HG03139 (cell line): ENCODE data around the gene NEDD4.
"Not testable (repeated sequence)": the region's sequence is repeated elsewhere in the genome, so short reads cannot be mapped to it uniquely, and the experiment has no call there.

Source experiments
- ATAC-seq: cut with Tn5 transposase; IDR thresholded peaks from one replicate; pipeline ENCODE4 v1.9.1; 2021; ENCODE audit not compliant: unreplicated experiment

The NEDD4 gene

DNA sequence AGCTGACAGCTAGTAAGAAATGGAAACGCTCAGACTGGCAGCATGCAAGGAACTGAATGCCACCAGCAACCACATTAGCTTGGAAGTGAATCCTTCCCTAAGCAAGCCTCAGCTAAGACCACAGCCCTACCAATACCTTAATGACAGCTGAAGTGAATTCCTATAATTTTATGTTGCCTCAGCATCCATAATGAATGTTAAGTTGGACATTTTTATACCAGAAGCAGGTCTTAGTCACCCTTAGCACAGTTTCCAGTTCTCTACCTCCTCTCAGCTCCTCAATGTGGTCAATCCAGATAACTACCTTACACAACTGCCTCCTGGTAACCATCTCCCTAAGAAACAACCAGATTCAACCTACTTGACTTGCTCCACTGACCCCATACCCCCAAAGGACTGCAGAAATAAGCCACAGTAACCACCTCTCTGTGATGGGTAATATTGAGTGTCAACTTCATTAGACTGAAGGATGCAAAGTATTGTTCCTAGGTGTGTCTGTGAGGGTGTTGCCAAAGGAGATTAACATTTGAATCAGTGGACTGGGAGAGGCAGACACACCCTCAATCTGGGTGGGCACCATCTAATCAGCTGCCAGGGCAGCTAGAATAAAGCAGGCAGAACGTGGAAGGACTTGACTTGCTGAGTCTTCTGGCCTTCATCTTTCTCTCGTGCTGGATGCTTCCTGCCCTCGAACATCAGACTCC is 33.5 kb downstream of the NEDD4 start:
- no peak for ATAC-seq

DNA sequence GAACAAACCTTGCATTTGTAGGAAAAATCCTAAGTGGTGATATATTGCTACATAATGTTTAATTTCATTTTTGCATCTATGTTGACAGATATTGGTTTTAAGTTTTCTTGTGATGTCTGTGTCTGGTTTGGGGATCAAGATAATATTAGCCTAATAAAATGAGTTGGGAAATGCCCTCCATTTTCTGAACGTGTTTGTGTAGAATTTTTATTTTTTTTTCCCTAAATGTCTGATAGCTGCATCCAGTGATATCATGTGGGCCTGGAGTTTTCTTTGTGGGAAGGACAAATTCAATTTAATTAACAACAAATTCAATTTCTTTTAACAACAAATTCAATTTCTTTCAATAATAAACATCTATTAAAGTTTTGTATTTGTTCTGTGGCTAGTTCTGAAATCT is 35.1 kb downstream of the NEDD4 start:
- no peak for ATAC-seq

DNA sequence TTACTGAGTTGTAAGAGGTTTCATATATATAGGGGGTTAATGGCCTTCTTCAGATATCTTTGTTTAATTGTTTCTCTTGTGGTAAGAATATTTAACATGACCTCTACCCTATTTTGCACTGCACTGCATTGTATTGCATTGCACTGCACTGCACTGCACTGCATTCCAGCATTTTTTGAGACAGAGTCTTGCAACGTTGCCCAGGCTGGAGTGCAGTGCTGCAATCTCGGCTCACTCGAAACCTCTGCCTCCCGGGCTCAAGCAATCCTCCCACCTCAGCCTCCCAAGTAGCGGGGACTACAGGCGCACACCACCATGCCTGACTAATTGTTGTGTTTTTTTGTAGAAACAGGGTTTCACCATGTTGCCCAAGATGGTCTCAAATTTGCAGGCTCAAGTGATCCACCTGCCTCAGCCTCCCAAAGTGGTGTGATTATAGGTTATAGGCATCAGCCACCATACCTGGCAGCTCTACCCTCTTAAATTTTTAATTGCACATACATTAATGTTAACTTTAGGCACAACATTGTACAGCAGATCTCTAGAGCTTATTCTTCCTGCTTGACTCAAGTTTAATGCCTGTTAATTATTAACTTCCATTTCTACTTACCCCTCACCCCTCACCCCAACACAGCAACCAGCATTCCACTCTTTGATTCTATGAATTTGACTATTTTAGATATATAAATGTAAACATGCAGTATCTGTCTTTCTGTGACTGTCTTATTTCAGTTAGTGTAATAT is 38.4 kb downstream of the NEDD4 start:
- ATAC-seq = no peak

DNA sequence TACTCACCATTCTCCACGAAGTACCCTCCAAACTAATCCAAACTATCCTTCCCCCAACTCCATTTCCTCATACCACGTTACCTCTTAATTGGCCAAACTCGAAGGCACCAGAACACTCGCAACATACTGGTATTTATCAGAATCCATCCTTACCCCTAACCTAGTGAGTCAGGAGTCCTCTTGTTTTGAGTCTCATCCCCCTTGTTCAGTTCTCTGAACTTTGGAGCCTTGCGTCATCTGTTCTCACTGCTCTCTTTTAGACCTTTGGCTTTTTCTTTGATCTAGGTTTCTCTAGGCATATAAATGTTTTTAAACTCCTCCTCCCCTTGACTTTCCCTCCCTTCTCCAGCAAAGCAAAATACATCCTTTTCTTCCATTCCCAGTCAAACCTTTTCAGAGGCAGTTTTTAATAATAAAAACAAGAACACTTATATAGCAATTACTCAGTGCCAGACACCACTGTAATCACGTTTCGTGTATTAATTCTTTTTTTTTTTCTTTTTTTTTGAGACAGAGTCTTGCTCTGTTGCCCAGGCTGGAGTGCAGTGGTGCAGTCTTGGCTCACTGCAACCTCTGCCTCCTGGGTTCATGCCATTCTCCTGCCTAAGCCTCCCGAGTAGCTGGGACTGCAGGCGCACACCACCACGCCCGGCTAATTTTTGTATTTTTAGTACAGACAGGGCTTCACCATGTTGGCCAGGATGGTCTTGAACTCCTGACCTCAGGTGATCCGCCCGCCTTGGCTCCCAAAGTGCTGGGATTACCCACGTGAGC is 40.7 kb downstream of the NEDD4 start:
- not testable (repeated sequence) for ATAC-seq

DNA sequence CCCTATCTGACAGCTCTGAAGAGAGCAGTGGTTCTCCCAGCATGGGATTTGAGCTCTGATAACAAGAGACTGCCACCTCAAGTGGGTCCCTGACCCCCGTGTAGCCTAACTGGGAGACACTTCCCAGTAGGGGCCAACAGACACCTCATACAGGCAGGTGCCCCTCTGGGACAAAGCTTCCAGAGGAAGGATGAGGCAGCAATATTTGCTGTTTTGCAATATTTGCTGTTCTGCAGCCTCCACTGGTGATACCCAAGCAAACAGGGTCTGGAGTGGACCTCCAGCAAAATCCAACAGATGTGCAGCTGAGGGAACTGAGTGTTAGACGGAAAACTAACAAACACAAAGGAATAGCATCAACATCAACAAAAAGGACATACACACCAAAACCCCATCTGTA is 48.8 kb downstream of the NEDD4 start:
- ATAC-seq = not testable (repeated sequence)

DNA sequence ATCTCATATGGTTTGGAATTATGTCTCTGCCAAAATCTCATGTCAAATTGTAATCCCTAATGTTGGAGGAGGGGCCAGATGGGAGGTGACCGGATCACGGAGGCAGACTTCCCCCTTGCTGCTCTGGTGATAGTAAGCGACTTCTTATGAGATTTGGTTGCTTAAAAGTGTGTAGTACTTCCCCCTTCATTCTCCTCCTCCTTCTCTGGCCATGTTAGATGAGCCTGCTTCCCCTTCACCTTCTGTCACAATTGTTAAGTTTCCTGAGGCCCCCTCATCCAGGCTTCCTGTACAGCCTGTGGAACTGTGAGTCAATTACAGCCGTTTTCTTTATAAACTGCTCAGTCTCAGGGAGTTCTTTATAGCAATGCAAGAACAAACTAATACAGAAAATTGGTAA is 51.1 kb downstream of the NEDD4 start:
- ATAC-seq = no peak

DNA sequence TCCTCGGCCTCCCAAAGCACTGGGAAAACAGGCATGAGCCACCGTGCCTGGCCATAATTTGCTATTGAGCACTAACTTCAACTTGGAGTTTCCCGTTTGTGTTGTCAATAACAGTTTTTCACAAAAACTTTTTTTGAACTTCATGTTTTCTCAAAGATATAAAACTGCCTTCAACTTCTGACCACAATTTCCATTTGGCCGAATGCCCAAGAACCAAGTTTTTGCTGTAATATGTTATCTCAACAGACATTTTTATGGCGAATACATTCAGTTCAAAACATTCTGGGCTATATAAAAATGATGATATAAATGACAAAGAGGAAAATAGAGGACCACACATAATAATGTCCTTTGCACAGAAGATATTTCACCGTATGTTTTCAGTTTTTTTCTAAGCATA is 56.4 kb downstream of the NEDD4 start:
- no peak for ATAC-seq

DNA sequence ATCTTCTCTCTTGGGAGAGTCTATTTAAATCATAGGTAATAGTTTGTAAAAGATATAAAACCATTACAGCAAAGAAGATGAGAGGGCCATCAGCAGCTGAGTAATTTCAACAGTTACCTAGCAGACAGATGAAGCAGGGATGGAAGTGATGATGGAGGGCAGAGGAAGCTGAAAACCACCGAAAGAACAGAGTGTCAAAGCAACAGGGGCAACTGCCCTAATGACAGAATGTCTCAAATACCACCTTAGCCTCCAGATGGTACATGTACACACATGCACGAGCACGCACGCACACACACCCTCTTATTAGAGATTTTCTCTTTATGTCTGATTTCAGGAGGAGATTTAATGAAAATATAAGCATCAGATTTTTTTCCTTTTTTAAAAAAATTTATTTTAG is 64.5 kb downstream of the NEDD4 start:
- ATAC-seq = no peak

DNA sequence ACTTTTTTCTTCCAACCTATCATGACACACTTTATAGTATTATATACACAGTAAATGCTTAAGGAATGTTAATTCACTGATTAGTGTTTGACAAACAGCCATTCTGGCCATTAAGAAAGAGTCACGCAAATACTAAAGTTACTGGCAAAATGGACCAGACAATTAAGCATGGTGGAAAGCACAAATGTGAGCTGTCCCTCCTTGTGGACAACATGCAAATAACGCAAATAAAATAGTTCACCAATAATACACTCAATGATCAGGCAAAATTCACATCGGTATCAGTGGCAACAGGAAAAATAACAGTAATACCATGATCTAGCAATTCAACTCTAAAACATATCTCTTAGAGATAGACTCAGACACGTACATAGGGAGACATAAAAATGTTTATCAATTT is 71.7 kb downstream of the NEDD4 start:
- ATAC-seq = no peak

DNA sequence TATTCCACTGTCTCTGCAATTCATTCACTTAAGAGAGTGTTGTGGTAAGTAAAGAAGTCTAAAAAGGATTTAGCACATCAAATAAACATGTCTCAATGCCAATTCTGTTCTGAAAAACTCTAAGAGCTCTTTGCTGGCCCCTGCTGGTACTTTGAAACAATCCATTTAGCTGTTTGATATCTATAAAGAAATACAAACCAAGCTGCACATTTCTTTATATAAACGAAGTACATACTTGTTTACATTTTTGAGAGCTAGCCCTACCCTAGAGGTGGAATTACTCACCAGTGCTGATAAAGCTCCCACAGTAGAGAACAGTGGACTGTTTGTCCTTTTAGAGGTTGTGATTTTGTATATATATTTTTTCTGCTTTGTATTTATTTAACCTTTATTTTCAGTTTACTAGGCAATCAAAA is 75.5 kb downstream of the NEDD4 start:
- no peak for ATAC-seq

DNA sequence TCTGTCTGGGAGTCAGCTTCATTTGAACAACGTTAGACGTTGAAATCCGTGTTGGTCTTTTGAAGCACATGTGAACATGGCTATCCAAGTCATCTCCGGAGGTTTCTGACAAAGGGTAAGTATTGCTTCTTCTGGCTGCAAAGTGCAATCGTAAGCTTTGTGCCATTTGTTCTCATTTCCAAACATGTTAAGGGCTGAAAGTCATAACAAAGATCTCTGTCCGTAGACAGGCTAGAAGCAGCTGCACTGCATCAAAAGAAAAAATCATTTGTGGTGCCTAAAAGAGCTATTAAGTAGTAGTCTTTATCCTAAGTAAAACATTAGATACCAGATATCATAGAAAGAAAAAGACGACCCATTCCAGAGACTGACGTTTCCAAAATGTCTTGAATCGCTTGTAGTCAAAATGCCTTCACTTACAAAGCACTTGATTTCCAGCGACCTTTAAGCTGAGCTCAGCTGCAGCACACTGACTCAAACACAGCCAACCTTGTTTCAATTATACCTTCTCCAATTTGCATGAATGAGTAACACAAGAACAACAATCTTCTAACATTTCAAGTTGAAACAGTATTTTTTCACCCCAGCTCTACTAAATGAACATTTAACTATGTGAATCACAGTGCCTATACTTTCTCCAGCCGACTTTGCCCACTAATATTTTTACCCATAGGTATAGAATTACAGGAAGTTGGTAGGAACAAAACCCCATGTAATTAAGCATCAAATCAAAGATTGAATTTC is 76.6 kb downstream of the NEDD4 start:
- no peak for ATAC-seq

DNA sequence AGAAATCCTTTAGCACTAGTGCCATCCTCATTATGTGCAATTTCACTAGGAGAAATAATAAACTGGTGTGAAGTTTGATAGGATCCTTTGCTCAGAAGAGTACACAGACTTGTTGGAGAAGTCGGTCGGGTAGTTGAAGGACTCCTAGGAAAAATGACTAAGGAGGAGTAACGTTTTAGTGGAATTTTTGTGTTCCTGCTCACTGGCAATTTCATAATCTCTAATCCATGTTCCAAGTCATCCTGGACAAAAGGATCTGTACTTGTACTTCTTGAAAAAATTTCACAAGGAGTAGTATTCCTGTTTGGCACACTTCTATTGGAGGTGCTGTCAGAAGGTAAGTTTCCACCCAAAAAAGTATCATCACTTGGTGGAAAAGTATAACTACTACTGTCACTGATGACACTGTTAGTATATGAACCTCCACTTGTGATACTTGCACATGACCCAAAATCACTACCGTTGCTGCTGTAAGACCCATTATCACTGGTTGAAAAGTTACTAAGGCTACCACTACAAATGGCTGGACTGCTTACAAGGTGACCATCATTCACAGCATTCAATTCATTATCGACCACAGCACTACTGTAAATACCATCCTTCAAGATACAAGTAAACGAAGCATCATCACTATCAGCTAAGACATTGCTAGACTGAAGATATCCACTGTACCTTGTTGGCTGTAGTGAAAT is 77.4 kb downstream of the NEDD4 start:
- no peak for ATAC-seq

DNA sequence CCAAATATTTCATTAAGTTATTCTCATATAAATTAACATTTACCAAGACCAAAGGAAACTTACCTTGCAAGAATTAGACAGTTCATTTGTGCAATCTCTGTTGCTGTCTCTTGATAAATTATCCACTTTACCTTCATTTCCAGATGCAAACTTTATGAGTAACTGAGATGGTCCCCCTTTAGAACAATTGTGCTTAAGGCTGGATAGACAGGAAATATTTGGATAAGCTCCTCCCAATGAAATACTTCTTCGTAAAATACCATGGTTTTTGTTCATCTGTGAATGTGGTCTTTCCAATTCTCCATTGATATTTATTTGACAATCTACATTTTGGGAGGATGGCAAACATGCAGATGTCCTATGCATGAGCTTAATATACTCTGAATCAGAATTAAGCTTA is 78.2 kb downstream of the NEDD4 start:
- ATAC-seq = no peak

DNA sequence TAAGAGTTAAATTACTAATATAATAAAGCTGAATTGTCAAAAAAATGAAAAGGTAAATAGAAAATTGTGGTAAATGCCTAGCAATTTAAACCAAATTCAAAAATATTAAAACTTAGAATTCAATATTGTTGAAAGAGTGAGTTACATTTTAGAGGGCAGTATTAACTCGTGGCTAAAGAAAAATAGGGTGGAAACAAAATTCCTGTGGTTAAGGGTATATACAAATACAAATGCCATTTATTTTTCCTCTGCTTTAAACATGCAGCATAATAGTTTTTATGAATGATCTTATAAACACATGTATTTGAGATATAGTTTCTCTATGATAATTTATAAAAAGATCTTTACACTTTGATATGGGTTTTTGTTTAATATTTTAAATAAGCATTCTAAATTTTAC is 79.0 kb downstream of the NEDD4 start:
- no peak for ATAC-seq

DNA sequence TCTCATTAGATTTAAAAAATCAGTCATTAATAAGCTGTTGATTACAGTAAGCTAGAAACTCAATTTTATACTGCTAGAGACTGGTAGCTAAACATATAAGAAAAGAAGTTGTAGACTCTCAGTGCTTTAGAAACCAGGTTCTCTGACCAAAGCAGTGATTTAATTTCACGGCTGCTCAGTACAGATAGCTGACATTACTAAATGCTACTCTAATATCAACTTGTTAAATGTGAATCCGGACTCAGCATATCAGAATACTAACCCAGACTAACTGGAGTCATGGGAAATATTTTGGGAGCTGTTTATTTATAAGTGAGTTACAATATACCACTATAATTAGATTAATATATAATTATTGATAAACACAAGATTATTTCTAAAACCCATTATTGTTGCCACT is 80.4 kb downstream of the NEDD4 start:
- no peak for ATAC-seq

DNA sequence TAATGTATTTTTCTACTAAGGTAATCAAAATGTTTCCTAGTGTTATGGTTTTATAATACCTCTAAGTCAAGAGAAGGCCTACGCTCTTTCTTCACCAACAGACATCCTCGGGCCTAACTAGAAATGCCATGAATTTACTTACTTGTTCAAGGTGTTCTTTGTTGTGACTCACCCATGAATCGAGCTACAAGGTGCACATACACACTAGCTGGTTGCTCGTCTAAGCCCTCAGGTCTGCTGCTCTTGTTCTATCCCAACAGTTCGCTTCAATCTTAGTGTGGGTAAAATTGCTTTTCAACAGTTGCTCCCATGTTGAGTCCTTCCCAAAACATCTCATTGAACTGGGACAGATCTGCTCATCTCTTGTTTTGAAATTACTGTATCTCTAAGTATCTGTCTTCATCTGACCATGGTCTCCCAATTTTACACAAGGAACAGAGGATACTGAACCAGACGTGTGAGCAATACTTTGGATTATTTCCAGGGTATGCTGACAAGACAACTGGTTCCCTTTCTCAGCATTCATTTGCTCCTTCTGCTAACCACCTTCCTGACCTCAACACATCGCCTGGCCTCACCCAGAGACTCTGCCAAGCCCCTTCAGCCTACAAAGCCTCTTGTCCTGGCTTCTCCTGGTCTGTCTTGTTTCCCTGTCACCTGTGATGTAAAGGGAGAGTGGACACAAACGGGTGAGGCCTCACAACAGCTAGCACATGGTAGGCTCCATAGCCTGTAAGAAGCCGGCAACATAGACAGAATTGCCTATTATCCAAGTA is 84.2 kb downstream of the NEDD4 start:
- ATAC-seq = no peak

DNA sequence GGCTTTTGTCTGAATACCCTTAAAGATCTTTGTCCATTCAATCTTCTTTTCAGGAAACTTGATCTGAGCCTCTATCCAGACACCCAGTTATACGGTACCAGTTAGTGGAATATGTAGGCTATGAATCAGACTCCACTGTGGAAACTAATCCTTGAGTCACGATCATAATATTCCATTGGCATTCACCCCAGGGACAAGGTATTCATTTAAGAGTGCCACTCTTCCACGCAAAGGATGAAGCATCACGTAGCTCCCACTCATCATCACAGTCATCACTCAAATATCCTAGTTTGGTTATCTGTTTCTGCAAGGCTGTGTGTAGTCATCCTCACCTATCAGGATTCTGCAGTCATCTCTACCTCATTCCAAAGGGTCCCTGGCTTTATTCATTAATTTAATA is 85.6 kb downstream of the NEDD4 start:
- ATAC-seq = no peak

DNA sequence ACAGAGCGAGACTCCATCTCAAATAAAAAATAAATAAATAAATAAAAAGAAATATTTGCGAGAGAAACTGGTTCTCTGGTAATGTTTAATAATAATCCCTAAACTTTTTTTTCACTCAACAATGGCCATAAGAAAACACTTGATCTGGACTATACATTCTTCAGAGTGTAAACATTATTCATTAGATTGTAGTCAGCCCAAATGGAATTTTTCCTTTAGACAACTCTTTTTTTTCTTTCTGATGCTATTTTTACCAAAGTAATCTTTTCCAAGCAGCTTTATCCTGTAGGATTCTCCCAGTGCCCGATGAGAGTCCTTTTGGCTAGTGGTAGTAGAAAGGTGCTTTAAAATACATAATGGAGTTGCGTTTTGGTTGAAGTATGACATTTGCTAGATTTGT is 90.4 kb downstream of the NEDD4 start:
- ATAC-seq = no peak

DNA sequence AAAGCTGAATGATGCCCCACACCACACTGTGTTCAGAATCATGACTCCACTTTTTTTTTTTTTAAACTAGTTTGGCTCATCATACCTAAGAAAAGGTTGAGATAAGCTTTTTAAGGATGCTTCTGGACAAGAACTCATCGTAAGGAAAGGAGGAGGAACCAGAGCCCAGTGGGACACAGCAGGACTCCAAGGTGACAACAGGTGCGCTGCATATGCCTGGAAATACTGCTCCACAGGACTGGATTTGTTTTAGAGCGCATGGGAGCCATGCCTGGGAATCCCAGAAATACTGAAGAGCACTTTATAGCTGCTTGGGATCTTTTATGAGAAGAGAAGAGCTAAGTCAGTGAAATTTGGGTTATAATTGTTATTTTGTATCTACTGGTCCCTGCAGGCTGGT is 93.4 kb downstream of the NEDD4 start:
- no peak for ATAC-seq

DNA sequence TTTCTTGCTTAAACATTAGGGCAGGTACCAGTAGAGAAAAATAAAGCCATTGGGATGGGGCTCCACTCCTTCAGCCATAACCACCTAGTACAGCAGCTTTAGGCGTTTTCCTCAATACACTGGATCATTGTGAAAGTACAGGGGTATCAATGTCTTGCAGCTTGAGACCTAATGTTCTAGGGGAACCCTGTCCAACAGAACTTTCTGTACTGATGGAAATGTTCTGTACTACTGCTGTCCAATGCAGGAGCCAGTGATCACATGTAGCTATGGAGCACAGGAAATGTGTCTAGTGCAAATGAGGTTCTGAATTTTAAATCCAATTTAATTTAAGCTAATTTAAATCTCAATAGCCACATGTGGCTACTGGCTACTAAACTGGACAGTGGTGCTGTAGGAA is 93.9 kb downstream of the NEDD4 start:
- no peak for ATAC-seq
